Thyroid gland (tissue), 4 donors: ENCODE measurements around the gene ZNF583. TPM values are rescaled to one million over a fixed set of nuclear protein-coding genes. Genes with fewer than 3 reads are reported as not detected.
A peak's percentile ranks its signal among the peaks of the same experiment; 100 is the strongest.

Source experiments
- DNase-seq, 2 donors: peaks; one replicate each; pipeline ENCODE4 v3.0.0-alpha.2; 2019
- H3K27ac ChIP-seq, 3 donors: fragments of 200-600 bp; sonication (generic); 1 replicate in 2 of 3; 2 replicates in 1 of 3; pipeline ENCODE4 v1.5.1; 2016 to 2019; ENCODE audit warnings: mild to moderate bottlenecking in 1 of 3, moderate library complexity in 1 of 3
- H3K27me3 ChIP-seq: fragments of 200-600 bp; sonication (generic); one replicate; pipeline ENCODE4 v1.5.1; 2019
- H3K36me3 ChIP-seq, 2 donors: fragments of 200-600 bp; sonication (generic); one replicate each; pipeline ENCODE4 v1.5.1; 2016 to 2019
- H3K4me1 ChIP-seq, 2 donors: fragments of 200-600 bp; sonication (generic); one replicate each; pipeline ENCODE4 v1.5.1; 2017 to 2019
- H3K4me3 ChIP-seq, 3 donors: fragments of 200-600 bp; sonication (generic); replicated peaks in 1 of 3; 1 replicate in 2 of 3; 2 replicates in 1 of 3; pipeline ENCODE4 v1.5.1; 2016; ENCODE audit warnings: mild to moderate bottlenecking in 1 of 3
- H3K9me3 ChIP-seq: fragments of 200-600 bp; sonication (generic); one replicate; pipeline ENCODE4 v1.5.1; 2017
- POLR2A ChIP-seq, 2 donors: fragments of 450-650 bp; IDR thresholded peaks; one replicate each; pipeline ENCODE4 v1.6.1; 2017; ENCODE audit warnings: antibody characterized with exemption in 2 of 2, mild to moderate bottlenecking in 2 of 2, moderate library complexity in 1 of 2
- WGBS, 2 donors: methylation state at CpG; one replicate each; pipeline ENCODE4 v1.1.5; 2017; 5-methylcytosine and 5-hydroxymethylcytosine counted together
- intact Hi-C: fragments of 100-400 bp; cut with DNase I; formaldehyde crosslinking; loops from one replicate; pipeline ENCODE4 v1.15.1; 2023
- total RNA-seq, 4 donors: library from RNA; depleted of rRNA; stranded (reverse); fragments of >200 nt; gene quantifications; one replicate each; pipeline ENCODE4 v1.2.3, GENCODE V29; 2016
- TF ChIP-seq, protein P1 (sequence below), 6 experiments: fragments of 200-600 bp in 3 of 6; fragments of 450-650 bp in 3 of 6; sonication (generic) in 3 of 6; IDR thresholded peaks; one replicate each; pipeline ENCODE4 v1.5.1; 2016 to 2019; ENCODE audit warnings: antibody characterized with exemption in 6 of 6, mild to moderate bottlenecking in 2 of 6, inconsistent platforms in 1 of 6, moderate library complexity in 1 of 6

ZNF583 gene
- 10 to 100 TPM in 2 of 4 donors, 1 to 10 TPM in 2; 6.5 to 22.8 (median 10.2) TPM for total RNA-seq

GRCh38 chr19:56403764-56404704, at the start of gene ZNF583:
ZNF583 (plus strand) TSS chr19:56404332; CDS start chr19:56407115, 2,783 bp downstream.
- WGBS, 2 donors: 0 to 1% methylated on average over 22 to 44 of the region's 70 CpGs
- no peaks in the 10 kb centered on the region for H3K27me3 ChIP-seq
- intact Hi-C loops: no loop called here
- no peaks in the 10 kb centered on the region for H3K9me3 ChIP-seq
- H3K4me3 ChIP-seq: peak within 1 kb of the TSS; percentile 48 to 74 (median 68)
- H3K4me1 ChIP-seq: peaks cover 11 to 16% of the 10 kb centered on the region in 2 donors
- TF ChIP-seq POLR2A (IDR thresholded peaks at IDR 0.05): no peak
- TF ChIP-seq, protein P1, sequence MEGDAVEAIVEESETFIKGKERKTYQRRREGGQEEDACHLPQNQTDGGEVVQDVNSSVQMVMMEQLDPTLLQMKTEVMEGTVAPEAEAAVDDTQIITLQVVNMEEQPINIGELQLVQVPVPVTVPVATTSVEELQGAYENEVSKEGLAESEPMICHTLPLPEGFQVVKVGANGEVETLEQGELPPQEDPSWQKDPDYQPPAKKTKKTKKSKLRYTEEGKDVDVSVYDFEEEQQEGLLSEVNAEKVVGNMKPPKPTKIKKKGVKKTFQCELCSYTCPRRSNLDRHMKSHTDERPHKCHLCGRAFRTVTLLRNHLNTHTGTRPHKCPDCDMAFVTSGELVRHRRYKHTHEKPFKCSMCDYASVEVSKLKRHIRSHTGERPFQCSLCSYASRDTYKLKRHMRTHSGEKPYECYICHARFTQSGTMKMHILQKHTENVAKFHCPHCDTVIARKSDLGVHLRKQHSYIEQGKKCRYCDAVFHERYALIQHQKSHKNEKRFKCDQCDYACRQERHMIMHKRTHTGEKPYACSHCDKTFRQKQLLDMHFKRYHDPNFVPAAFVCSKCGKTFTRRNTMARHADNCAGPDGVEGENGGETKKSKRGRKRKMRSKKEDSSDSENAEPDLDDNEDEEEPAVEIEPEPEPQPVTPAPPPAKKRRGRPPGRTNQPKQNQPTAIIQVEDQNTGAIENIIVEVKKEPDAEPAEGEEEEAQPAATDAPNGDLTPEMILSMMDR (IDR thresholded peaks at IDR 0.05): peak in 2 of 6 experiments; percentile 3 to 14
- DNase-seq: peak; percentile 97 to 98
- peaks cover 24 to 25% of the 10 kb centered on the region in 2 donors for H3K36me3 ChIP-seq
- H3K27ac ChIP-seq: peak within 1 kb of the TSS; percentile 89 to 98 (median 98)

GRCh38 chr19:56355517-56355916, 48.6 kb upstream of the ZNF583 start:
- no peaks in the 10 kb centered on the region for H3K9me3 ChIP-seq
- intact Hi-C loops: no loop called here
- no peak overlapping the region for H3K4me3 ChIP-seq
- TF ChIP-seq, protein P1 (IDR thresholded peaks at IDR 0.05): no peak
- TF ChIP-seq POLR2A (IDR thresholded peaks at IDR 0.05): no peak
- no peaks in the 10 kb centered on the region for H3K27me3 ChIP-seq
- no peak for DNase-seq
- no peak overlapping the region for H3K27ac ChIP-seq
- WGBS, 2 donors: 94 to 97% methylated on average over 1 of the region's 1 CpG
- no peaks in the 10 kb centered on the region for H3K36me3 ChIP-seq
- H3K4me1 ChIP-seq: no peaks in the 10 kb centered on the region

DNA sequence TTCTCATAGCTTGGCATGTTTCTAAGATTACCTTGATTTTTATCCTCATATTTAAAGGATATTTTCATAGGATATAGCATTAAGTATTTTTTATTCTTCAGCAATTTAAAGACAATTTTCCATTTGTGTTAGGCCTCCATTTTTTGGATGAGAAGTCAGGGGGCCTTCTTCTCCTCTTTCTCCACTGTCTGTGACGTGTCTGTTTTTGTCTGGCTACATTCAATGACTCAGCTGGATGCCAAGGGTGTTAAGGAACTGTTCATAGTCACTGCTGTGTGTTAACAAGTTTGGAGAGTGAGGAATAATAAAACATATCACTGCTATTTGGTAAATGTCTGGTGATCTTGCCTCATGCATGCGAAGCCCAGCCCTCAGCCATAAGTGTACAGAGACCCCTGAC, 47.2 kb upstream of the ZNF583 start:
- TF ChIP-seq, protein P1 (IDR thresholded peaks at IDR 0.05): no peak
- TF ChIP-seq POLR2A (IDR thresholded peaks at IDR 0.05): no peak
- H3K27me3 ChIP-seq: no peaks in the 10 kb centered on the region
- no peak overlapping the region for H3K4me3 ChIP-seq
- no peaks in the 10 kb centered on the region for H3K4me1 ChIP-seq
- 68 to 89% methylated on average over 2 of the region's 2 CpGs for WGBS, 2 donors
- no peak for DNase-seq
- no peak overlapping the region for H3K27ac ChIP-seq
- intact Hi-C loops: no loop called here
- H3K9me3 ChIP-seq: no peaks in the 10 kb centered on the region
- no peaks in the 10 kb centered on the region for H3K36me3 ChIP-seq

DNA sequence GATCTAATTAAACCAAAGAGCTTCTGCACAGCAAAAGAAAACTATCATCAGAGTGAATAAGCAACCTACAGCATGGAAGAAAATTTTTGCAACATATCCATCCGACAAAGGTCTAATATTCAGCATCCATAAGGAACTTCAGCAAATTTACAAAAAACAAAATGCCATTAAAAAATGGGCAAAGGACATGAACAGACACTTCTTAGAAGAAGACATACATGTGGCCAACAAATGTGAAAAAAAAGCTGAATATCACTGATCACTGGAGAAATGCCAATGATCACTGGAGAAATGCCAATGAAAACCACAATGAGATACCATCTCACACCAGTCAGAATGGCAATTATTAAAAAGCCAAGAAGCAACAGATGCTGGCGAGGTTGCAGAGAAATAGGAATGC, 43.3 kb upstream of the ZNF583 start:
- TF ChIP-seq, protein P1 (IDR thresholded peaks at IDR 0.05): no peak
- no peak for TF ChIP-seq POLR2A (IDR thresholded peaks at IDR 0.05)
- Histone ChIP-seq H3K4me3 (no peak overlapping the region), H3K36me3 (no peaks in the 10 kb centered on the region), H3K9me3 (no peaks in the 10 kb centered on the region), H3K27me3 (no peaks in the 10 kb centered on the region), H3K27ac (no peak overlapping the region), H3K4me1 (no peaks in the 10 kb centered on the region)
- intact Hi-C loops: no loop called here
- DNase-seq: no peak
- 93 to 96% methylated on average over 2 of the region's 2 CpGs for WGBS, 2 donors
